Osteoblast (primary cell): ENCODE results near the gene NELL2. TPM values are rescaled to one million over a fixed set of nuclear protein-coding genes. Genes with fewer than 3 reads are reported as not detected.

Experiments used
- DNase-seq: peaks from one replicate; pipeline ENCODE4 v3.0.0; 2011; ENCODE audit warnings: low spot score, mixed read lengths; ENCODE audit not compliant: insufficient read length; ENCODE audit errors: missing footprints
- H2AFZ ChIP-seq: 2 replicates; pipeline ENCODE4 v1.6.0; 2011; ENCODE audit warnings: mild to moderate bottlenecking, low read length
- H3K27ac ChIP-seq: 2 replicates; pipeline ENCODE4 v1.5.1; 2011; ENCODE audit warnings: mild to moderate bottlenecking, low read depth, low read length, moderate library complexity
- H3K27me3 ChIP-seq: 2 replicates; pipeline ENCODE4 v1.6.0; 2012; ENCODE audit warnings: mild to moderate bottlenecking, control low read depth, inconsistent platforms, low read length, moderate library complexity; ENCODE audit not compliant: insufficient read depth
- H3K36me3 ChIP-seq: 2 replicates; pipeline ENCODE4 v1.5.1; 2011; ENCODE audit warnings: mild to moderate bottlenecking, low read length, control low read depth, moderate library complexity; ENCODE audit not compliant: insufficient read depth
- H3K4me1 ChIP-seq: 2 replicates; pipeline ENCODE4 v1.5.1; 2011; ENCODE audit warnings: mild to moderate bottlenecking, low read length, control low read depth, moderate library complexity; ENCODE audit not compliant: insufficient read depth
- H3K4me2 ChIP-seq: 2 replicates; pipeline ENCODE4 v1.6.0; 2011; ENCODE audit warnings: mild to moderate bottlenecking, low read length; ENCODE audit not compliant: insufficient read depth
- H3K4me3 ChIP-seq: fragments of 200-600 bp; sonication (generic); 3 replicates; pipeline ENCODE4 v1.5.1; 2012; ENCODE audit warnings: mild to moderate bottlenecking, low read length, inconsistent platforms; ENCODE audit not compliant: insufficient read depth
- H3K79me2 ChIP-seq: 2 replicates; pipeline ENCODE4 v1.6.0; 2012; ENCODE audit warnings: mild to moderate bottlenecking, low read length, control low read depth, inconsistent platforms; ENCODE audit not compliant: insufficient read depth
- H3K9me3 ChIP-seq: 2 replicates; pipeline ENCODE4 v1.5.1; 2011; ENCODE audit warnings: low read depth, low read length, control low read depth
- H4K20me1 ChIP-seq: 2 replicates; pipeline ENCODE4 v1.6.0; 2012; ENCODE audit warnings: mild to moderate bottlenecking, low read length, control low read depth; ENCODE audit not compliant: insufficient read depth
- total RNA-seq: library from RNA; depleted of rRNA; stranded (reverse); fragments of >200 nt; gene quantifications from 2 replicates; pipeline ENCODE4 v1.2.3, GENCODE V29; 2012
- TF ChIP-seq, protein P1 (sequence below): IDR thresholded peaks from 2 replicates; pipeline ENCODE4 v1.5.1; 2011; ENCODE audit warnings: mild to moderate bottlenecking, low read depth, low read length, moderate library complexity; ENCODE audit errors: extremely low read depth

NELL2 gene
- total RNA-seq, 1 donor, result not detected

DNA sequence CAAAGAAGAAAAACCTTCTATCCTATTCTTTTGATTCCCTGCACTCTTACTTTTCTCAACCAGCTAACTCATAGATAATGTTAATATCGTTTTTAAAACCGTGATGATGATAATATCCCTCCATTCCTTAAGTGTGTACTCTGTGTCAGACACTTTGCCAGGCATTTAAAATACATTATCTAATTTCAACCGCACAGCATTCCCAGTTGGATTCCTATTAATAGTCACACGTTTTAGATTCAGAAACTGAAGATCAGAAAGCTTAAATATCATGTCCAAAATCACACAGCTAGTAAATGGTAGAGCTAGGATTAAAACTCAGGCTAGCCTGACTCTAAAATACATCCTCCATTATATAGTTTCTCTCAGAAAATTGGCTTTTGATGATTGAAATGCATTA, 366.0 kb downstream of the NELL2 start:
- H3K4me1 ChIP-seq, result no peaks in the 10 kb centered on the region
- H3K79me2 ChIP-seq, result no peaks in the 10 kb centered on the region
- no peaks in the 10 kb centered on the region for H3K36me3 ChIP-seq
- H3K9me3 ChIP-seq, result no peaks in the 10 kb centered on the region
- no peaks in the 10 kb centered on the region for H3K27me3 ChIP-seq
- no peak overlapping the region for H3K4me2 ChIP-seq
- no peaks in the 10 kb centered on the region for H4K20me1 ChIP-seq
- no peak for DNase-seq
- no peak overlapping the region for H3K27ac ChIP-seq
- no peak overlapping the region for H2AFZ ChIP-seq
- TF ChIP-seq, protein P1, sequence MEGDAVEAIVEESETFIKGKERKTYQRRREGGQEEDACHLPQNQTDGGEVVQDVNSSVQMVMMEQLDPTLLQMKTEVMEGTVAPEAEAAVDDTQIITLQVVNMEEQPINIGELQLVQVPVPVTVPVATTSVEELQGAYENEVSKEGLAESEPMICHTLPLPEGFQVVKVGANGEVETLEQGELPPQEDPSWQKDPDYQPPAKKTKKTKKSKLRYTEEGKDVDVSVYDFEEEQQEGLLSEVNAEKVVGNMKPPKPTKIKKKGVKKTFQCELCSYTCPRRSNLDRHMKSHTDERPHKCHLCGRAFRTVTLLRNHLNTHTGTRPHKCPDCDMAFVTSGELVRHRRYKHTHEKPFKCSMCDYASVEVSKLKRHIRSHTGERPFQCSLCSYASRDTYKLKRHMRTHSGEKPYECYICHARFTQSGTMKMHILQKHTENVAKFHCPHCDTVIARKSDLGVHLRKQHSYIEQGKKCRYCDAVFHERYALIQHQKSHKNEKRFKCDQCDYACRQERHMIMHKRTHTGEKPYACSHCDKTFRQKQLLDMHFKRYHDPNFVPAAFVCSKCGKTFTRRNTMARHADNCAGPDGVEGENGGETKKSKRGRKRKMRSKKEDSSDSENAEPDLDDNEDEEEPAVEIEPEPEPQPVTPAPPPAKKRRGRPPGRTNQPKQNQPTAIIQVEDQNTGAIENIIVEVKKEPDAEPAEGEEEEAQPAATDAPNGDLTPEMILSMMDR, result no peak
- no peak overlapping the region for H3K4me3 ChIP-seq

DNA sequence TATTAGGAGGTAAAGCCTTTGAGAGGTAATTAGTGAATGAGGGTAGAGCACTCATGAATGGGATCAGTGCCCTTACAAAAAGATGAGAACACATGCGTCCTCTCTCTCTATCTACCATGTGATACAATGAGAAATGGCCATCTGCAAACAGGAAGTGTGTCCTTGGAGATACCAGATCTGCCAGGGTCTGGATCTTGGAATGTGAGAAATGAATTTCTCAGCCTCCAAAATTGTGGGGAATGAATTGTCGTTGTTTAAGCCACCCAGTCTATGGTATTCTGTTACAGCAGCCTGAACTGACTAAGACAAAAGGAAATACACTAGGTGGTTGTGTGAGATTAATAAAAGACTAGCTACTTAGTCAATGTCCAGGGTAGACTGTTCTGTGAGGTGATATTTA, 366.6 kb downstream of the NELL2 start:
- no peak for DNase-seq
- H3K4me2 ChIP-seq, result no peak overlapping the region

DNA sequence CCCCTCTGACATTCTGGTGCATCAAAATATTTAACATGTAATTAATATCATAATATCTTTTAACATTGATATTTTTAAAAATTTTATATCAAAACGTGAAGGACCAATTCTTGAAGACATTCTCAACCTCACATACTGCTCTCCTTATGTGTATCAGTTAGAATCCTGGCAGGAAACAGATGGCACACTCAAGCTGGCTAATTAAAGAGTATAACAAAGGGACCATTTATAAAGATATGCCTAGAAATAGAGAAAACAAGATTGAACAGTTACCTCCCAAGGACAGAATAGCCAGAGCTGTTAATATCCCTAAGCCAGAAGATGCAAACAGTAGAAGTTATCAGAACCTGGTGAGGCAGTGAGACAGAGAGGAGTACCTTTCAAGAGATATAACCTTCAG, 368.7 kb downstream of the NELL2 start:
- no peaks in the 10 kb centered on the region for H3K36me3 ChIP-seq
- no peaks in the 10 kb centered on the region for H4K20me1 ChIP-seq
- no peak overlapping the region for H3K4me3 ChIP-seq
- DNase-seq, result no peak
- TF ChIP-seq, protein P1, result no peak
- H3K79me2 ChIP-seq, result no peaks in the 10 kb centered on the region
- H3K27me3 ChIP-seq, result no peaks in the 10 kb centered on the region
- no peak overlapping the region for H3K27ac ChIP-seq
- H3K4me2 ChIP-seq, result no peak overlapping the region
- H3K9me3 ChIP-seq, result no peaks in the 10 kb centered on the region
- no peaks in the 10 kb centered on the region for H3K4me1 ChIP-seq
- H2AFZ ChIP-seq, result no peak overlapping the region

More for the DNA sequence above, 366.6 kb downstream of the NELL2 start:
- Histone ChIP-seq H3K27me3 (no peaks in the 10 kb centered on the region), H3K4me3 (no peak overlapping the region), H3K27ac (no peak overlapping the region), H3K9me3 (no peaks in the 10 kb centered on the region), H3K4me1 (no peaks in the 10 kb centered on the region), H2AFZ (no peak overlapping the region), H3K36me3 (no peaks in the 10 kb centered on the region), H3K79me2 (no peaks in the 10 kb centered on the region), H4K20me1 (no peaks in the 10 kb centered on the region)
- TF ChIP-seq, protein P1, result no peak

DNA sequence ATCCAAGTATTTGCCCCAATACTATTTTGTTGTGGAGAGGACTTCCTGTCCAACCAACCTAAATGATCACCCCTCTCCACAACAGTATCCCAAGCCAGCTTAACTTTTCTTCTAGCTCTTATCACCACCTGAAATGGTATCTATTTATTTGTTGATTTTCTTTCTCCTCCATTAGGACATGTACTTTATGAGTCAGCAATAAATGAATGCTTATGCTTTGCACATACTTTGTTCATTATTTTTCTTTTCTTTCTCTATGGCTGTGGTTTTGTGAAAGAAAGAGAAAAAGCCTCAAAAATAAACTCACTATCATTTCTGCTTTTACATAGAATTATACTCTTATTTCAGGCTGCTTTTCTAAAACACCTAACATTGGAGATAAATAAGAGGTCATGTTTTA, 371.3 kb downstream of the NELL2 start:
- Histone ChIP-seq H4K20me1 (no peaks in the 10 kb centered on the region), H3K27me3 (no peaks in the 10 kb centered on the region), H3K4me1 (no peaks in the 10 kb centered on the region), H3K79me2 (no peaks in the 10 kb centered on the region), H3K4me2 (no peak overlapping the region), H3K36me3 (no peaks in the 10 kb centered on the region), H3K9me3 (no peaks in the 10 kb centered on the region), H2AFZ (no peak overlapping the region), H3K27ac (no peak overlapping the region), H3K4me3 (no peak overlapping the region)
- DNase-seq, result no peak
- TF ChIP-seq, protein P1, result no peak
